ENCODE results near the gene KCNMA1. TPM values are rescaled to one million over a fixed set of nuclear protein-coding genes. Genes with fewer than 3 reads are reported as not detected.

Gene KCNMA1
- polyA plus RNA-seq, 1 of the 3 experiments (the other 2 are of a cell fraction): 107 TPM

- H2AFZ ChIP-seq (ENCODE audit: low read depth): no peak overlapping the region
- CTCF ChIA-PET: no interaction called here
Observed at GRCh38 chr10:77541247-77541646, 96.4 kb downstream of the KCNMA1 start.

GRCh38 chr10:77539147-77539935 lies 98.3 kb downstream of the KCNMA1 start:
- ChIA-PET POLR2A (no interaction called here), CTCF (interaction anchor here (0.6 to 1.2 kb wide), 2 partner anchors 16 to 102 kb away, joined by 3 to 4 read pairs; no protein-coding TSS in a partner anchor)
- Histone ChIP-seq H3K9ac (no peak overlapping the region), H4K20me1 (ENCODE audit: insufficient read depth) (no peaks in the 10 kb centered on the region), H3K4me3 (ENCODE audit: low read depth in 2 of 2, low read length in 1 of 2) (no peak overlapping the region), H3K27ac (ENCODE audit: low read depth in 2 of 2, low read length in 1 of 2) (no peak overlapping the region), H3K9me3 (no peaks in the 10 kb centered on the region), H3F3A (replicated peaks; ENCODE audit: insufficient read depth) (peaks cover 5% of the 10 kb centered on the region), H2AFZ (ENCODE audit: low read depth) (no peak overlapping the region), H3K79me2 (ENCODE audit: insufficient read depth) (peaks cover 9% of the 10 kb centered on the region; the same call in 1 of the 2 replicates), H3K27me3 (ENCODE audit: insufficient read depth) (no peaks in the 10 kb centered on the region), H3K4me1 (ENCODE audit: control insufficient read depth in 1 of 2, insufficient read depth in 2 of 2, low read depth in 1 of 2, low read length in 1 of 2) (peaks cover 1 to 4% of the 10 kb centered on the region in 2 experiments; a peak in 2 of 4 replicates), H3K4me2 (no peak overlapping the region), H3K36me3 (replicated peaks in 1 of 2; ENCODE audit: control insufficient read depth in 1 of 2, insufficient read depth in 2 of 2, low read length in 1 of 2) (no peaks in the 10 kb centered on the region), H3K9me2 (no peaks in the 10 kb centered on the region)
- DNase-seq: no peak
- no peak for TF ChIP-seq PBX3 (IDR thresholded peaks at IDR 0.05)
- no peak for TF ChIP-seq EZH2phosphoT487 (IDR thresholded peaks at IDR 0.05; ENCODE audit: borderline replicate concordance, low read depth)
- WGBS (ENCODE audit: low lambda C conversion rate): 86% methylated on average over 7 of the region's 7 CpGs

More at GRCh38 chr10:77541247-77541646, 96.4 kb downstream of the KCNMA1 start:
- Histone ChIP-seq H3K4me3 (ENCODE audit: low read depth in 2 of 2, low read length in 1 of 2) (no peak overlapping the region), H3K9me3 (no peaks in the 10 kb centered on the region), H3K4me2 (no peak overlapping the region), H3K9ac (no peak overlapping the region), H3K27ac (ENCODE audit: low read depth in 2 of 2, low read length in 1 of 2) (no peak overlapping the region), H3K79me2 (ENCODE audit: insufficient read depth) (0 out of 2 replicates have a peak, but pooled peaks cover 8% of the 10 kb centered on the region), H3F3A (replicated peaks; ENCODE audit: insufficient read depth) (no peaks in the 10 kb centered on the region), H4K20me1 (ENCODE audit: insufficient read depth) (no peaks in the 10 kb centered on the region), H3K27me3 (ENCODE audit: insufficient read depth) (no peaks in the 10 kb centered on the region), H3K9me2 (no peaks in the 10 kb centered on the region), H3K36me3 (replicated peaks in 1 of 2; ENCODE audit: control insufficient read depth in 1 of 2, insufficient read depth in 2 of 2, low read length in 1 of 2) (no peaks in the 10 kb centered on the region), H3K4me1 (ENCODE audit: control insufficient read depth in 1 of 2, insufficient read depth in 2 of 2, low read depth in 1 of 2, low read length in 1 of 2) (peaks cover 0 to 3% of the 10 kb centered on the region in 2 experiments; a peak in 1 of 4 replicates)
- no peak for TF ChIP-seq RXRA (IDR thresholded peaks at IDR 0.05; ENCODE audit: borderline replicate concordance, low read depth)
- no peak for TF ChIP-seq MEF2A (IDR thresholded peaks at IDR 0.05; ENCODE audit: borderline replicate concordance, low read depth)
- TF ChIP-seq, protein P1, sequence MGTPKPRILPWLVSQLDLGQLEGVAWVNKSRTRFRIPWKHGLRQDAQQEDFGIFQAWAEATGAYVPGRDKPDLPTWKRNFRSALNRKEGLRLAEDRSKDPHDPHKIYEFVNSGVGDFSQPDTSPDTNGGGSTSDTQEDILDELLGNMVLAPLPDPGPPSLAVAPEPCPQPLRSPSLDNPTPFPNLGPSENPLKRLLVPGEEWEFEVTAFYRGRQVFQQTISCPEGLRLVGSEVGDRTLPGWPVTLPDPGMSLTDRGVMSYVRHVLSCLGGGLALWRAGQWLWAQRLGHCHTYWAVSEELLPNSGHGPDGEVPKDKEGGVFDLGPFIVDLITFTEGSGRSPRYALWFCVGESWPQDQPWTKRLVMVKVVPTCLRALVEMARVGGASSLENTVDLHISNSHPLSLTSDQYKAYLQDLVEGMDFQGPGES (IDR thresholded peaks at IDR 0.05; ENCODE audit: low read depth, low read length): no peak
- no peak for TF ChIP-seq POLR2AphosphoS5 (IDR thresholded peaks at IDR 0.05; ENCODE audit: low read depth, low read length)
- TF ChIP-seq GATA2 (CRISPR knock-in tag; IDR thresholded peaks at IDR 0.05): no peak
- TF ChIP-seq FOXJ3 (CRISPR knock-in tag; IDR thresholded peaks at IDR 0.05): no peak
- no peak for TF ChIP-seq EZH2phosphoT487 (IDR thresholded peaks at IDR 0.05; ENCODE audit: borderline replicate concordance, low read depth)
- POLR2A ChIA-PET: interaction anchor here (0.6 kb wide), 1 partner anchor 1572 kb away, joined by 3 read pairs; no protein-coding TSS in a partner anchor
- WGBS (ENCODE audit: low lambda C conversion rate): 95% methylated on average over 1 of the region's 1 CpG
- DNase-seq: no peak

All from SK-N-SH (cell line).